H1 (cell line): ENCODE measurements around the gene MXD4. TPM values are rescaled to one million over a fixed set of nuclear protein-coding genes. Genes with fewer than 3 reads are reported as not detected.
A peak's percentile ranks its signal among the peaks of the same experiment; 100 is the strongest.

Experiments
- CTCF ChIA-PET: fragments of 300-600 bp; sonication (Branson Sonifier 250); formaldehyde crosslinking; loops from one replicate; lab custom pipeline; 2021; ENCODE audit not compliant: partially characterized antibody; lab: Charles Lee
- POLR2A ChIA-PET: fragments of 300-600 bp; sonication (Branson Sonifier 250); formaldehyde crosslinking; loops from one replicate; lab custom pipeline; 2021; ENCODE audit warnings: inconsistent platforms; ENCODE audit not compliant: partially characterized antibody; lab: Charles Lee
- DNase-seq, 2 experiments: peaks; one replicate each; pipeline versions ENCODE4 v3.0.0 to v3.0.0-alpha.2; 2010 to 2022; ENCODE audit warnings: low spot score in 2 of 2, low read depth in 1 of 2, mixed read lengths in 1 of 2
- FAIRE-seq: peaks from 2 replicates; lab custom pipeline; 2011; peaks lifted over from hg19 to GRCh38; lab: Jason Lieb, UNC
- H2AFZ ChIP-seq: 2 replicates; pipeline ENCODE4 v1.8.1; 2012; ENCODE audit warnings: low read length, inconsistent platforms
- H2AK5ac ChIP-seq: 2 replicates; pipeline ENCODE4 v1.6.1; 2013; ENCODE audit warnings: low read depth, low read length
- H2BK120ac ChIP-seq: replicated peaks from 2 replicates; pipeline ENCODE3; 2013; ENCODE audit warnings: low read depth, low read length, inconsistent platforms
- H2BK12ac ChIP-seq: 2 replicates; pipeline ENCODE4 v1.6.1; 2013; ENCODE audit warnings: low read depth, low read length
- H2BK15ac ChIP-seq: 2 replicates; pipeline ENCODE4 v1.6.1; 2013; ENCODE audit warnings: low read length
- H2BK20ac ChIP-seq: 2 replicates; pipeline ENCODE4 v1.6.1; 2013; ENCODE audit warnings: low read length
- H2BK5ac ChIP-seq: 2 replicates; pipeline ENCODE4 v1.6.1; 2013; ENCODE audit warnings: low read depth, low read length
- H3K14ac ChIP-seq: 2 replicates; pipeline ENCODE4 v1.6.1; 2013; ENCODE audit warnings: inconsistent platforms; ENCODE audit not compliant: insufficient read length
- H3K18ac ChIP-seq: 2 replicates; pipeline ENCODE4 v1.6.1; 2013; ENCODE audit warnings: low read length; ENCODE audit errors: extremely low read depth
- H3K23ac ChIP-seq: 2 replicates; pipeline ENCODE4 v1.6.1; 2013; ENCODE audit warnings: inconsistent platforms; ENCODE audit not compliant: insufficient read length
- H3K23me2 ChIP-seq: 2 replicates; pipeline ENCODE4 v1.6.1; 2013; ENCODE audit warnings: low read depth, low read length
- H3K27ac ChIP-seq: 2 replicates; pipeline ENCODE4 v1.6.1; 2011; ENCODE audit warnings: low read depth, low read length, inconsistent platforms
- H3K27me3 ChIP-seq, 4 experiments: replicated peaks in 1 of 4; 1 replicate in 1 of 4; 2 replicates in 3 of 4; pipeline versions ENCODE4 v1.6.1 to v1.8.1; 2011 to 2013; ENCODE audit warnings: low read length in 3 of 4, mild to moderate bottlenecking in 3 of 4, inconsistent platforms in 2 of 4, mixed read lengths in 2 of 4, moderate library complexity in 1 of 4; ENCODE audit not compliant: control insufficient read depth in 3 of 4, insufficient read depth in 3 of 4; ENCODE audit errors: extremely low read depth in 1 of 4
- H3K36me3 ChIP-seq, 4 experiments: 2 replicates each; pipeline versions ENCODE4 v1.6.1 to v1.8.1; 2011 to 2013; ENCODE audit warnings: mild to moderate bottlenecking in 4 of 4, low read length in 3 of 4, moderate library complexity in 2 of 4, control low read depth in 1 of 4, inconsistent platforms in 1 of 4; ENCODE audit not compliant: insufficient read depth in 4 of 4, control insufficient read depth in 2 of 4
- H3K4ac ChIP-seq: replicated peaks from 2 replicates; pipeline ENCODE3; 2013; ENCODE audit warnings: low read length, low read depth, mixed read lengths, inconsistent platforms; ENCODE audit not compliant: insufficient read length
- H3K4me1 ChIP-seq, 4 experiments: replicated peaks in 1 of 4; 1 replicate in 1 of 4; 2 replicates in 3 of 4; pipeline versions ENCODE4 v1.6.1 to v1.8.1; 2011 to 2013; ENCODE audit warnings: low read length in 3 of 4, inconsistent platforms in 2 of 4, mixed read lengths in 1 of 4; ENCODE audit not compliant: insufficient read depth in 4 of 4, control insufficient read depth in 3 of 4
- H3K4me2 ChIP-seq, 2 experiments: 2 replicates each; pipeline versions ENCODE4 v1.6.1 to v1.8.1; 2011 to 2013; ENCODE audit warnings: low read depth in 2 of 2, low read length in 2 of 2, control low read depth in 1 of 2, inconsistent platforms in 1 of 2, mild to moderate bottlenecking in 1 of 2; ENCODE audit not compliant: insufficient read depth in 1 of 2
- H3K4me3 ChIP-seq, 4 experiments: fragments of 200-600, 300-600 bp in 1 of 4; sonication (generic), shearing (Covaris generic), sonication (Bioruptor Twin) in 1 of 4; 2 replicates each; pipeline versions ENCODE4 v1.5.1 to v1.8.1; 2011 to 2016; ENCODE audit warnings: low read length in 4 of 4, low read depth in 3 of 4, control low read depth in 2 of 4, inconsistent platforms in 2 of 4, mild to moderate bottlenecking in 2 of 4, mixed read lengths in 1 of 4, moderate library complexity in 1 of 4; ENCODE audit not compliant: insufficient read depth in 2 of 4; ENCODE audit errors: extremely low read depth in 1 of 4
- H3K56ac ChIP-seq: replicated peaks from 2 replicates; pipeline ENCODE3; 2013; ENCODE audit warnings: low read depth, mild to moderate bottlenecking, mixed read lengths, low read length, inconsistent platforms; ENCODE audit not compliant: insufficient read length
- H3K79me1 ChIP-seq: 2 replicates; pipeline ENCODE4 v1.6.1; 2013; ENCODE audit warnings: low read depth, low read length, control low read depth
- H3K79me2 ChIP-seq, 2 experiments: 2 replicates each; pipeline versions ENCODE4 v1.6.1 to v1.8.1; 2012 to 2013; ENCODE audit warnings: low read length in 2 of 2, mild to moderate bottlenecking in 2 of 2, inconsistent platforms in 1 of 2; ENCODE audit not compliant: insufficient read depth in 2 of 2, control insufficient read depth in 1 of 2
- H3K9ac ChIP-seq, 4 experiments: replicated peaks in 1 of 4; 1 replicate in 1 of 4; 2 replicates in 3 of 4; pipeline versions ENCODE4 v1.6.1 to v1.8.1; 2011 to 2013; ENCODE audit warnings: low read depth in 3 of 4, low read length in 3 of 4, control low read depth in 2 of 4, mild to moderate bottlenecking in 2 of 4, moderate library complexity in 2 of 4, inconsistent platforms in 1 of 4; ENCODE audit errors: extremely low read depth in 1 of 4
- H3K9me3 ChIP-seq, 2 experiments: 2 replicates each; pipeline versions ENCODE4 v1.6.1 to v1.8.1; 2012 to 2013; ENCODE audit warnings: mild to moderate bottlenecking in 2 of 2, moderate library complexity in 2 of 2, control low read depth in 1 of 2, inconsistent platforms in 1 of 2, low read depth in 1 of 2, low read length in 1 of 2, mixed read lengths in 1 of 2; ENCODE audit not compliant: insufficient read depth in 2 of 2
- H4K20me1 ChIP-seq, 2 experiments: replicated peaks in 1 of 2; 2 replicates each; pipeline versions ENCODE3 to v1.8.1; 2011 to 2013; ENCODE audit warnings: inconsistent platforms in 2 of 2, low read length in 2 of 2, mild to moderate bottlenecking in 1 of 2; ENCODE audit not compliant: insufficient read depth in 2 of 2, control insufficient read depth in 1 of 2
- H4K5ac ChIP-seq: 2 replicates; pipeline ENCODE4 v1.6.1; 2013; ENCODE audit warnings: low read length, low read depth, mixed read lengths, inconsistent platforms; ENCODE audit not compliant: insufficient read length
- H4K8ac ChIP-seq: 2 replicates; pipeline ENCODE4 v1.8.0; 2013; ENCODE audit warnings: mild to moderate bottlenecking, moderate library complexity, low read length, inconsistent platforms; ENCODE audit not compliant: insufficient read depth; ENCODE audit errors: extremely low read depth
- H4K91ac ChIP-seq: replicated peaks from 2 replicates; pipeline ENCODE3; 2013; ENCODE audit warnings: low read length, mixed read lengths, inconsistent platforms; ENCODE audit not compliant: insufficient read length
- ASH2L ChIP-seq: fragments of 200-600, 300-600 bp; sonication (generic); IDR thresholded peaks from one replicate; pipeline ENCODE4 v1.7.1; 2017; ENCODE audit warnings: low read length
- BACH1 ChIP-seq: IDR thresholded peaks from 2 replicates; pipeline ENCODE4 v1.6.1; 2012; ENCODE audit warnings: low read length, improper control_type of control experiment
- CTBP2 ChIP-seq: IDR thresholded peaks from 2 replicates; pipeline ENCODE4 v1.7.0; 2011; ENCODE audit warnings: borderline replicate concordance, mild to moderate bottlenecking, moderate library complexity, mixed read lengths, low read length; ENCODE audit not compliant: insufficient read depth, insufficient read length
- KDM1A ChIP-seq: fragments of 200-600, 300-600 bp; sonication (generic); IDR thresholded peaks from 2 replicates; pipeline ENCODE4 v1.7.1; 2016; ENCODE audit warnings: mild to moderate bottlenecking, low read length, borderline replicate concordance
- RNF2 ChIP-seq: fragments of 200-900, 300-1000 bp; sonication (generic); IDR thresholded peaks from 2 replicates; pipeline ENCODE4 v1.7.1; 2016; ENCODE audit warnings: borderline replicate concordance, low read depth, mild to moderate bottlenecking, antibody characterized with exemption, low read length; ENCODE audit not compliant: poor library complexity, severe bottlenecking; ENCODE audit errors: missing control alignments
- SAP30 ChIP-seq: fragments of 300-600 bp; sonication (generic); IDR thresholded peaks from 2 replicates; pipeline ENCODE4 v1.7.1; 2012; ENCODE audit warnings: low read length, moderate library complexity, mild to moderate bottlenecking, inconsistent platforms; ENCODE audit not compliant: insufficient read depth, insufficient replicate concordance
- SIX5 ChIP-seq: IDR thresholded peaks from 2 replicates; pipeline ENCODE4 v1.6.1; 2011; ENCODE audit warnings: mild to moderate bottlenecking, low read depth, low read length
- SP4 ChIP-seq: IDR thresholded peaks from 2 replicates; pipeline ENCODE4 v1.6.1; 2012; ENCODE audit warnings: low read length, inconsistent platforms
- SUZ12 ChIP-seq: fragments of 200-600 bp; sonication (generic); IDR thresholded peaks from 2 replicates; pipeline ENCODE4 v1.6.1; 2012; ENCODE audit warnings: mild to moderate bottlenecking, inconsistent platforms, low read length, moderate library complexity, mixed read lengths
- TCF12 ChIP-seq: IDR thresholded peaks from 2 replicates; pipeline ENCODE4 v1.6.1; 2011; ENCODE audit warnings: low read depth, mild to moderate bottlenecking, low read length
- TEAD4 ChIP-seq: IDR thresholded peaks from 2 replicates; pipeline ENCODE4 v1.6.1; 2012; ENCODE audit warnings: low read depth, low read length, inconsistent platforms, mixed read lengths
- WGBS, 2 experiments: shearing (Covaris generic) in 1 of 2; methylation state at CpG; one replicate each; pipeline versions ENCODE4 v1.1.6 to v1.1.7; 2013 to 2015; ENCODE audit warnings: low lambda C conversion rate in 2 of 2, mixed read lengths in 2 of 2, inconsistent platforms in 1 of 2, low coverage in 1 of 2, missing lambda C conversion rate in 1 of 2; ENCODE audit not compliant: insufficient replicate concordance in 2 of 2, insufficient coverage in 1 of 2, insufficient read length in 1 of 2; ENCODE audit errors: extremely low coverage in 1 of 2, missing lambda C conversion rate in 1 of 2; 5-methylcytosine and 5-hydroxymethylcytosine counted together
- polyA plus RNA-seq, 7 experiments: library from polyadenylated mRNA; depleted of rRNA in 3 of 7; stranded (reverse) in 5 of 7; unstranded in 2 of 7; fragments of >200 nt in 5 of 7; fragments of 200-250 nt in 2 of 7; gene quantifications; 1 replicate in 5 of 7; 2 replicates in 1 of 7; 4 replicates in 1 of 7; pipeline versions ENCODE4 v1.2.1 to v1.2.3, GENCODE V29; 2011 to 2013; ENCODE audit warnings: missing spikeins in 2 of 7, mixed read lengths in 2 of 7
- total RNA-seq: library from RNA; stranded (reverse); fragmentation: NEBNext Ultra II Directional; extraction: Animal tissue kit (Norgen Biotek cat#: 25700); gene quantifications from 2 replicates; pipeline ENCODE4 v1.2.1, GENCODE V29; 2021

MXD4 gene
- total and polyA plus RNA-seq, 2 of the 8 experiments (the other 6 are each of a cell fraction or from before 2014, with no cell fraction given), result 18.0 to 20.8 TPM

DNA sequence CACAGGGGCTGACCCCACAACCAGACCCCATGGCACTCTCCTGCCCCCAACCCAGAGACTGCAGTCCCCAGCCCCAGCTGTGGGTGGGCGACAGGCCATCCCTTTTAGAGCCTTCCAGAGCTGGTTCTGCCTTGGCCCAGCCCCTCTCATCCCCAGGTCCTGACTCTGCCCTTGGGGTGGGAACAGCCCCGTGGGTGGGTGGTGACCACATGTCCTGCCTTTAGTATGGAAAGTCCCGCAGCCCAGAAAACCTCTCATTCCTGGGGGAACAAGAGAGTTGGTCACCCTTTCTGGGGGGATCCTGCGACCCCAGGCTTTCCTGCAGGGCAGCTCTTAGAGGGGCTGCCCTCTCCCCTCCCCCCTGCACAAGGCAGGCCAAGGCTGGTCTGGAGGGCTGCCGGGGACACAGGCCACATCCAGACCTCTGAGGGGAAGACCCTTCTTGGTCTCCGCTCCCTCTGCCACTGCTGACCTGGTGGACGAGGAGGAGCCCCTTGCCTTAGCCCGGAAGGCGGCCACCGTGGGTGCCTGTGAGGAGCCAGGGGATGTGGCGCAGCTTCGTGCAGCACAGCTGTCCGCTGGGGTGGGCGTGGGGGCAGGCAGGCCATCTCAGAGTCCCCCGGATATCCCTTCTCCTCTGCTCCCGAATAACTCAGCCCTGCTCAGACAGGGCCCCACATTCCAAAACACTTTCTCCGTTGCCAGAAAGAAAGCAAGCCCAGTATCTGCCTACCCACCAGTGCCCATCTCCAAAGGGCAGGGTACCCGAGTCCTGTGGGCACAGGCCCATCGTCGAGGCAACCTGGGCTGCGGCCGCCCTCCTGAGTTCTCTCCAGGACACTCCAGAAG lies 6.7 kb upstream of the MXD4 start:
- H2BK20ac ChIP-seq, result peak overlapping the region; percentile 43; the same call in 1 of the 2 replicates

More for the DNA sequence above, 6.7 kb upstream of the MXD4 start:
- H3K4me2 ChIP-seq, result 0 out of 4 replicates have a peak overlapping the region, but pooled peaks of 1 of the 2 experiments have one; percentile 25
- H3K14ac ChIP-seq, result no peak overlapping the region
- H3K79me2 ChIP-seq, result no peaks in the 10 kb centered on the region
- no peak overlapping the region for H2AK5ac ChIP-seq
- no peaks in the 10 kb centered on the region for H3K23me2 ChIP-seq
- no peak overlapping the region for H3K4ac ChIP-seq
- H3K56ac ChIP-seq, result no peak overlapping the region
- H3K27ac ChIP-seq, result no peak overlapping the region
- H2BK120ac ChIP-seq, result no peak overlapping the region
- H3K36me3 ChIP-seq, result no peaks in the 10 kb centered on the region
- no peaks in the 10 kb centered on the region for H3K27me3 ChIP-seq
- CTCF ChIA-PET, result interaction anchor here (1.0 kb wide), 1 partner anchor 48 kb away, joined by 3 read pairs; no protein-coding TSS in a partner anchor
- H3K9ac ChIP-seq, result no peak overlapping the region
- H3K18ac ChIP-seq, result no peak overlapping the region
- no peak overlapping the region for H2AFZ ChIP-seq
- no peak overlapping the region for H4K5ac ChIP-seq
- POLR2A ChIA-PET, result no interaction called here
- no peaks in the 10 kb centered on the region for H3K9me3 ChIP-seq
- no peak for FAIRE-seq
- DNase-seq, result no peak
- 81% methylated on average over 18 of the region's 22 CpGs; no CpG with 5 or more reads in 1 of the 2 experiments for WGBS, 2 experiments
- 0 out of 2 replicates have a peak overlapping the region, but pooled peaks have one; percentile 31 for H2BK15ac ChIP-seq
- no peak overlapping the region for H2BK12ac ChIP-seq
- no peak overlapping the region for H3K4me3 ChIP-seq
- no peak for TF ChIP-seq CTBP2
- TF ChIP-seq RNF2, result no peak
- no peak for TF ChIP-seq SP4
- TF ChIP-seq TEAD4, result no peak
- no peak for TF ChIP-seq BACH1
- no peak for TF ChIP-seq KDM1A
- TF ChIP-seq SAP30, result no peak
- no peak for TF ChIP-seq ASH2L
- TF ChIP-seq SUZ12, result no peak
- TF ChIP-seq SIX5, result no peak
- no peak for TF ChIP-seq TCF12
- H4K8ac ChIP-seq, result peak overlapping the region; percentile 38; the same call in 1 of the 2 replicates
- H4K91ac ChIP-seq, result peak overlapping the region; percentile 34
- no peak overlapping the region for H3K23ac ChIP-seq
- peaks cover 0 to 13% (median 10%) of the 10 kb centered on the region in 4 experiments; a peak in 5 of 7 replicates for H3K4me1 ChIP-seq
- H4K20me1 ChIP-seq, result peaks cover 0 to 1% of the 10 kb centered on the region in 2 experiments
- 0 out of 2 replicates have a peak overlapping the region, but pooled peaks have one; percentile 8 for H2BK5ac ChIP-seq
- no peaks in the 10 kb centered on the region for H3K79me1 ChIP-seq
